Ovary (tissue), 3 donors: ENCODE data around the gene S100A5.

ENCODE experiments used
- EP300 ChIP-seq: sonication (generic); formaldehyde crosslinking; IDR thresholded peaks from one replicate; pipeline ENCODE4 v1.6.1; 2017; ENCODE audit warnings: antibody characterized with exemption
- POLR2A ChIP-seq: fragments of 450-650 bp; IDR thresholded peaks from one replicate; pipeline ENCODE4 v1.6.1; 2017; ENCODE audit warnings: antibody characterized with exemption, mild to moderate bottlenecking, moderate library complexity
- TF ChIP-seq, protein P1 (sequence below), 3 donors: fragments of 450-650 bp in 2 of 3; fragments of 200-600 bp in 1 of 3; IDR thresholded peaks; one replicate each; pipeline versions ENCODE4 v1.5.1 to v1.8.0; 2016 to 2022; ENCODE audit warnings: antibody characterized with exemption in 3 of 3, mild to moderate bottlenecking in 1 of 3
- donor health status: DM: no; HTN: no; CAD: no.

DNA sequence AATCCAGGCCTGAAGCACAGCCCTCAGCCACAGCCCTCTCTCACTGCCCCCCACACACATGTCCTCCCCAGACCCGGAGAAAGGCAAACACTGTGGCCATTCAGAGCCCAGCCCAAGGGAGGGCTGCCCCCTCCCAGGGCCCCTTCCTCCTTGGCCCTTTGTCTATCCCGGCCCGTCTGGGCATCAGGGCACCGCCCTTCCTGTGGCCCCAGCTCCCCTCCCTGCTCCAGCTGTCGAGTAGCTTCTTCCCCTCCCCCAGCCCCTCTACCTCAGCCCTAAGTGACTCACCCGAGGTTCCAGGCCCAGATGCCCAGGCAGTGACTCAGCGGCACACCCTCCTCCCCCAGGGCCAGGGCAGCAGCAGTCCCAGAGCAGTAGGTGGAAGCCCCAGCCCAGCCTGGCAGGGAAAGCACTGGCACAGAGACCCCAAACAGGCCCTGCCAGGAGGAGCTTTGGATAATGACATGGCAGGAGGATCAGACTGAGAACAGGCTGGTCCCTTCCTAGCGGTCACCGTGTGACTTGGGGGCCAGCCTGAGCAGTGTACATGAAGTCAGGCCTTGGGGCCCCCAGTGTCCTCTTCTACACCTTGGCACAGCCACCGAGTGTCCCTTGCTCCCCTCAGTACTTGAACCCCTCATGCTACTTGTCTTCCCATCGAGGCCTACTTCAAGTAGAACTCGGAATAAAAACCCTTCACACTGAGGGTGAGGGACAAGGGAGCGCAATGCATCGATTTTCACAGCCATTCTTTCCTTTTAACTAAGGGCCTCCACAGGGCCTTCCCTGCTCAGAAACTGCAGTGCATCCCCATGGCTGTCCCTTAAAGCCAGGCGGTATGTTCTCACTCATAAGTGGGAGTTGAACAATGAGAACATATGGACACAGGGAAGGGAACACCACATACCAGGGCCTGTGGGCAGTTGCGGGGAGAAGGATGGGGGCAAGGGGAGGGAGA is 26.0 kb upstream of the S100A5 start:
- TF ChIP-seq, protein P1, sequence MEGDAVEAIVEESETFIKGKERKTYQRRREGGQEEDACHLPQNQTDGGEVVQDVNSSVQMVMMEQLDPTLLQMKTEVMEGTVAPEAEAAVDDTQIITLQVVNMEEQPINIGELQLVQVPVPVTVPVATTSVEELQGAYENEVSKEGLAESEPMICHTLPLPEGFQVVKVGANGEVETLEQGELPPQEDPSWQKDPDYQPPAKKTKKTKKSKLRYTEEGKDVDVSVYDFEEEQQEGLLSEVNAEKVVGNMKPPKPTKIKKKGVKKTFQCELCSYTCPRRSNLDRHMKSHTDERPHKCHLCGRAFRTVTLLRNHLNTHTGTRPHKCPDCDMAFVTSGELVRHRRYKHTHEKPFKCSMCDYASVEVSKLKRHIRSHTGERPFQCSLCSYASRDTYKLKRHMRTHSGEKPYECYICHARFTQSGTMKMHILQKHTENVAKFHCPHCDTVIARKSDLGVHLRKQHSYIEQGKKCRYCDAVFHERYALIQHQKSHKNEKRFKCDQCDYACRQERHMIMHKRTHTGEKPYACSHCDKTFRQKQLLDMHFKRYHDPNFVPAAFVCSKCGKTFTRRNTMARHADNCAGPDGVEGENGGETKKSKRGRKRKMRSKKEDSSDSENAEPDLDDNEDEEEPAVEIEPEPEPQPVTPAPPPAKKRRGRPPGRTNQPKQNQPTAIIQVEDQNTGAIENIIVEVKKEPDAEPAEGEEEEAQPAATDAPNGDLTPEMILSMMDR (IDR thresholded peaks at IDR 0.05) = no peak
- TF ChIP-seq POLR2A (no peak), EP300 (no peak)
